Keratinocyte (primary cell): ENCODE measurements around the gene IL17D. TPM values are rescaled to one million over a fixed set of nuclear protein-coding genes. Genes with fewer than 3 reads are reported as not detected.

ENCODE experiments used
- DNase-seq: peaks from one replicate; pipeline ENCODE4 v3.0.0-alpha.2; 2011; ENCODE audit warnings: low read depth, missing footprints, low spot score
- FAIRE-seq: peaks from 2 replicates; lab custom pipeline; 2011; peaks lifted over from hg19 to GRCh38; lab: Jason Lieb, UNC
- H2AFZ ChIP-seq: 2 replicates; pipeline ENCODE4 v1.6.0; 2012; ENCODE audit warnings: low read length, control low read depth, inconsistent platforms; ENCODE audit not compliant: control insufficient read depth
- H3K27ac ChIP-seq: 2 replicates; pipeline ENCODE4 v1.5.1; 2011; ENCODE audit warnings: low read length; ENCODE audit not compliant: control insufficient read depth, insufficient read depth
- H3K27me3 ChIP-seq: 3 replicates; pipeline ENCODE4 v1.6.0; 2011; ENCODE audit warnings: low read length; ENCODE audit not compliant: control insufficient read depth, insufficient read depth; ENCODE audit errors: extremely low read depth
- H3K36me3 ChIP-seq, 2 experiments: 2 replicates in 1 of 2; 3 replicates in 1 of 2; pipeline ENCODE4 v1.5.1; 2011; ENCODE audit warnings: low read length in 2 of 2, mild to moderate bottlenecking in 1 of 2; ENCODE audit not compliant: control insufficient read depth in 2 of 2, insufficient read depth in 2 of 2; ENCODE audit errors: extremely low read depth in 1 of 2
- H3K4me1 ChIP-seq: 3 replicates; pipeline ENCODE4 v1.5.1; 2011; ENCODE audit warnings: low read length; ENCODE audit not compliant: control insufficient read depth, insufficient read depth; ENCODE audit errors: extremely low read depth
- H3K4me2 ChIP-seq: 3 replicates; pipeline ENCODE4 v1.6.0; 2011; ENCODE audit warnings: low read depth, low read length; ENCODE audit not compliant: control insufficient read depth, insufficient read depth; ENCODE audit errors: extremely low read depth
- H3K4me3 ChIP-seq, 3 experiments: fragments of 200-600 bp in 1 of 3; sonication (generic) in 1 of 3; 2 replicates in 2 of 3; 3 replicates in 1 of 3; pipeline ENCODE4 v1.5.1; 2011 to 2016; ENCODE audit warnings: low read length in 3 of 3, mild to moderate bottlenecking in 3 of 3, control low read depth in 2 of 3, inconsistent platforms in 1 of 3, low read depth in 1 of 3, mixed read lengths in 1 of 3, mixed run types in 1 of 3, moderate library complexity in 1 of 3; ENCODE audit not compliant: control insufficient read depth in 2 of 3, insufficient read depth in 2 of 3; ENCODE audit errors: extremely low read depth in 1 of 3
- H3K79me2 ChIP-seq: 2 replicates; pipeline ENCODE4 v1.6.0; 2012; ENCODE audit warnings: low read length; ENCODE audit not compliant: control insufficient read depth, insufficient read depth
- H3K9ac ChIP-seq: 3 replicates; pipeline ENCODE4 v1.6.0; 2011; ENCODE audit warnings: low read length; ENCODE audit not compliant: control insufficient read depth, insufficient read depth; ENCODE audit errors: extremely low read depth
- H3K9me1 ChIP-seq: 3 replicates; pipeline ENCODE4 v1.6.0; 2011; ENCODE audit warnings: low read length; ENCODE audit not compliant: control insufficient read depth, insufficient read depth; ENCODE audit errors: extremely low read depth
- H3K9me3 ChIP-seq: 2 replicates; pipeline ENCODE4 v1.5.1; 2012; ENCODE audit warnings: low read depth, low read length; ENCODE audit not compliant: control insufficient read depth
- H4K20me1 ChIP-seq: 3 replicates; pipeline ENCODE4 v1.6.0; 2011; ENCODE audit warnings: low read length; ENCODE audit not compliant: control insufficient read depth, insufficient read depth; ENCODE audit errors: extremely low read depth
- EZH2 ChIP-seq: IDR thresholded peaks from one replicate; pipeline ENCODE4 v1.6.1; 2012; ENCODE audit warnings: inconsistent platforms, mild to moderate bottlenecking, low read length, moderate library complexity
- dilution Hi-C: fragments of 300-500 bp; cut with MboI; formaldehyde crosslinking; loops from one replicate; pipeline ENCODE4 v1.7.0; 2020; ENCODE audit warnings: low sequenced_read_pairs; ENCODE audit not compliant: extremely low pct_ligation_motif_present
- polyA plus RNA-seq, 5 experiments: library from polyadenylated mRNA; depleted of rRNA in 3 of 5; stranded (reverse) in 3 of 5; stranded (forward) in 1 of 5; unstranded in 1 of 5; fragments of >200 nt; gene quantifications; 1 replicate in 1 of 5; 2 replicates in 3 of 5; 3 replicates in 1 of 5; pipeline versions ENCODE4 v1.2.1 to v1.2.3, GENCODE V29; 2011 to 2012; ENCODE audit warnings: missing spikeins in 2 of 5, low read depth in 1 of 5, low replicate concordance in 1 of 5
- TF ChIP-seq, protein P1 (sequence below), 3 experiments: IDR thresholded peaks in 1 of 3; conservative IDR thresholded peaks in 1 of 3; optimal IDR thresholded peaks in 1 of 3; 2 replicates in 2 of 3; 3 replicates in 1 of 3; pipeline versions ENCODE3 to v1.5.1; 2011; ENCODE audit warnings: low read length in 3 of 3, mild to moderate bottlenecking in 3 of 3, moderate library complexity in 2 of 3, control low read depth in 1 of 3, inconsistent platforms in 1 of 3; ENCODE audit not compliant: insufficient read depth in 2 of 3; ENCODE audit errors: extremely low read depth in 1 of 3

Gene IL17D
- polyA plus RNA-seq, 1 donor (not counting 4 experiments of a cell fraction or from before 2014, with no cell fraction given): 0.09 TPM

DNA sequence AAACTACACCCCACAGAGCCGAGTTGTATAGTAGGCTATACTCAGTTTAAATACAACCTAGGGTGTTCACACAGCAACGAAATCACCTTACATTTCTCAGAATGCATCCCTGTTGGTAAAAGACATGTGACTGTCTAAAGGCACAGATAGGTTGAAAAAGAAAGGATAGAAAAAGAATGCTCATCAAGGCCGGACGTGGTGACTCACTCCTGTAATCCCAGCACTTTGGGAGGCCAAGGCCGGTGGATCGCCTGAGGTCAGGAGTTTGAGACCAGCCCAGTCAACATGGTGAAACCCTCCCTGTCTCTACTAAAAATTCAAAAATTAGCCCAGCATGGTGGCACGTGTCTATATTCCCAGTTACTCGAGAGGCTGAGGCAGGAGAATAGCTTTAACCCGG, 3.8 kb upstream of the IL17D start:
- dilution Hi-C loops: no loop called here
- Histone ChIP-seq H3K4me2 (no peak overlapping the region), H4K20me1 (no peaks in the 10 kb centered on the region), H3K4me1 (no peaks in the 10 kb centered on the region), H3K27ac (no peak overlapping the region), H3K9me3 (no peaks in the 10 kb centered on the region), H2AFZ (no peak overlapping the region), H3K9me1 (no peaks in the 10 kb centered on the region), H3K79me2 (no peaks in the 10 kb centered on the region), H3K4me3 (no peak overlapping the region), H3K27me3 (peaks cover 7% of the 10 kb centered on the region), H3K9ac (no peak overlapping the region), H3K36me3 (no peaks in the 10 kb centered on the region)
- TF ChIP-seq, protein P1, sequence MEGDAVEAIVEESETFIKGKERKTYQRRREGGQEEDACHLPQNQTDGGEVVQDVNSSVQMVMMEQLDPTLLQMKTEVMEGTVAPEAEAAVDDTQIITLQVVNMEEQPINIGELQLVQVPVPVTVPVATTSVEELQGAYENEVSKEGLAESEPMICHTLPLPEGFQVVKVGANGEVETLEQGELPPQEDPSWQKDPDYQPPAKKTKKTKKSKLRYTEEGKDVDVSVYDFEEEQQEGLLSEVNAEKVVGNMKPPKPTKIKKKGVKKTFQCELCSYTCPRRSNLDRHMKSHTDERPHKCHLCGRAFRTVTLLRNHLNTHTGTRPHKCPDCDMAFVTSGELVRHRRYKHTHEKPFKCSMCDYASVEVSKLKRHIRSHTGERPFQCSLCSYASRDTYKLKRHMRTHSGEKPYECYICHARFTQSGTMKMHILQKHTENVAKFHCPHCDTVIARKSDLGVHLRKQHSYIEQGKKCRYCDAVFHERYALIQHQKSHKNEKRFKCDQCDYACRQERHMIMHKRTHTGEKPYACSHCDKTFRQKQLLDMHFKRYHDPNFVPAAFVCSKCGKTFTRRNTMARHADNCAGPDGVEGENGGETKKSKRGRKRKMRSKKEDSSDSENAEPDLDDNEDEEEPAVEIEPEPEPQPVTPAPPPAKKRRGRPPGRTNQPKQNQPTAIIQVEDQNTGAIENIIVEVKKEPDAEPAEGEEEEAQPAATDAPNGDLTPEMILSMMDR (optimal IDR thresholded peaks at IDR 0.05 in 1 of 3, IDR thresholded peaks at IDR 0.05 in 1 of 3, conservative IDR thresholded peaks at IDR 0.05 in 1 of 3; ENCODE audit: extremely low read depth in 1 of 3, insufficient read depth in 2 of 3, low read length in 3 of 3): no peak
- no peak for TF ChIP-seq EZH2
- FAIRE-seq: no peak
- no peak for DNase-seq

DNA sequence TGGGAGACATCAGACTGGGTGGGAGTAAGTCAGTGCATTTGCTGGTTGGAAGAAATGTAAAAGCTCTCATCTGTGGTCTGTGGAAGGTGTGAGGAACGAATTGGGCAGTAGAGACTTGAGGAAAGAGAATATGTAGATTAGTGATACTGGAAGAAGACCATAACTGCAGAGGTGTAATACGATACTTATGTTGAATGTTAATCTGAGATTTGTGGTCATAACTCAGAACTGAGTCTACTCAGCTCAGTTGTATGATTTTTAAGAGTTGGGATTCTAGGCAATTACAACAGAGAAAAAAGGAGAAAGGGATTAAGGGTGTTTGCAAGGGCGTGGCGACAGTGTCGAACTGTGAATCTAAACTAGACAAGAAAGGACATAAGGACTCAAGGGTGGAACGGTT, 3.2 kb upstream of the IL17D start:
- Histone ChIP-seq H3K79me2 (no peaks in the 10 kb centered on the region), H3K4me3 (no peak overlapping the region), H3K36me3 (no peaks in the 10 kb centered on the region), H3K9me1 (no peaks in the 10 kb centered on the region), H3K4me2 (no peak overlapping the region), H3K27me3 (peaks cover 7% of the 10 kb centered on the region), H2AFZ (no peak overlapping the region), H3K27ac (no peak overlapping the region), H3K9ac (no peak overlapping the region), H3K9me3 (no peaks in the 10 kb centered on the region), H3K4me1 (no peaks in the 10 kb centered on the region), H4K20me1 (no peaks in the 10 kb centered on the region)
- FAIRE-seq (no peak), DNase-seq (no peak)
- TF ChIP-seq EZH2: no peak
- TF ChIP-seq, protein P1 (optimal IDR thresholded peaks at IDR 0.05 in 1 of 3, IDR thresholded peaks at IDR 0.05 in 1 of 3, conservative IDR thresholded peaks at IDR 0.05 in 1 of 3; ENCODE audit: extremely low read depth in 1 of 3, insufficient read depth in 2 of 3, low read length in 3 of 3): no peak
- dilution Hi-C loops: no loop called here
